ENCODE measurements around the gene ST3GAL2. TPM values are rescaled to one million over a fixed set of nuclear protein-coding genes. Genes with fewer than 3 reads are reported as not detected.

Gene ST3GAL2, protein sequence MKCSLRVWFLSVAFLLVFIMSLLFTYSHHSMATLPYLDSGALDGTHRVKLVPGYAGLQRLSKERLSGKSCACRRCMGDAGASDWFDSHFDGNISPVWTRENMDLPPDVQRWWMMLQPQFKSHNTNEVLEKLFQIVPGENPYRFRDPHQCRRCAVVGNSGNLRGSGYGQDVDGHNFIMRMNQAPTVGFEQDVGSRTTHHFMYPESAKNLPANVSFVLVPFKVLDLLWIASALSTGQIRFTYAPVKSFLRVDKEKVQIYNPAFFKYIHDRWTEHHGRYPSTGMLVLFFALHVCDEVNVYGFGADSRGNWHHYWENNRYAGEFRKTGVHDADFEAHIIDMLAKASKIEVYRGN
- total RNA-seq = 17.7 and 25.5 TPM in 2 replicates

DNA sequence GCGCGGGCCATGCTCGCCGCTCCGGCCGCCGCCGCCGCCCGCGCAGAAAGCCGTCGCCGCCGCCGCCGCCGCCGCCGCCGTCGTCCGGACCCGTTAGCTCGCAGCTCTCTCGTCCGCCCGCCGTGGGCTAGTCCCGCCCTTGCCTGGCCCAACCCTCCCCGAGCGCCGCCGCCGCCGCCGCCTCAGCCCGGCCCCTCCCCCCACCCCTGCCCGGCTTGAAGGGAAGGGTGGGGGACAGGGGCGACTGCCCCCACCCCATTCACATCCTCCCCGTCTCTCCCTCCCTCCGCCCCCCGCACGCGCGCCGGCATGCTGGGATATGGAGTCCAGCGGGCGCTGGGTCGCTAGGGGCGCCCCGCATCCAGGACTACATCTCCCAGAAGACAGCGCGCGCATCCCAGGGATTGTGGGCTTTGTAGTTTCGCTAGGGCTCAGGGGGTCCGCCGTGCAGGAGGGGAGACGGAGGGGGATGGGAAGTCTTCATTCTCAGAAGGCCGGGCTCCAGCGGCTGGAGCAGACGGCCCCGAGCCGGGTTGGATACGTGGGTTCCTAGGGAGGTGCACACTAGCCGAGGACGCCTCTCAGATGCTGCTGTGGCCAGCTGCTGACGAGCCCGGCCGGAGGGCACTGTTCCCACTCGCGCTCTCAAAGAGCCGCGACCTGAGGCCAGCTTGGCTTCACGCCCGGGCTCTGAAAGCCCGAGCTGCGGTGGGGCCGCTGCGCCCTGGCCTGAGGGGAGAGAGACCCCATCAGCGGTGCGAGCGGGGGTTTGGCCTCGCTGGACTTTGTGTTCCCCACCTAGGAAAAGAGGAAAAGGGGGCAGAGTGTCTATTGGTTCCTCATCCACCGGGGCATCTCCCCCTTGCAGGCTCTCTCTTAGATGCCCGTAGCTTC is at the start of gene ST3GAL2:
Gene ST3GAL2 (minus strand): TSS at position 132 of the 894 bp plus-strand sequence. CDS start 40,570 bp downstream, outside the sequence.

DNA sequence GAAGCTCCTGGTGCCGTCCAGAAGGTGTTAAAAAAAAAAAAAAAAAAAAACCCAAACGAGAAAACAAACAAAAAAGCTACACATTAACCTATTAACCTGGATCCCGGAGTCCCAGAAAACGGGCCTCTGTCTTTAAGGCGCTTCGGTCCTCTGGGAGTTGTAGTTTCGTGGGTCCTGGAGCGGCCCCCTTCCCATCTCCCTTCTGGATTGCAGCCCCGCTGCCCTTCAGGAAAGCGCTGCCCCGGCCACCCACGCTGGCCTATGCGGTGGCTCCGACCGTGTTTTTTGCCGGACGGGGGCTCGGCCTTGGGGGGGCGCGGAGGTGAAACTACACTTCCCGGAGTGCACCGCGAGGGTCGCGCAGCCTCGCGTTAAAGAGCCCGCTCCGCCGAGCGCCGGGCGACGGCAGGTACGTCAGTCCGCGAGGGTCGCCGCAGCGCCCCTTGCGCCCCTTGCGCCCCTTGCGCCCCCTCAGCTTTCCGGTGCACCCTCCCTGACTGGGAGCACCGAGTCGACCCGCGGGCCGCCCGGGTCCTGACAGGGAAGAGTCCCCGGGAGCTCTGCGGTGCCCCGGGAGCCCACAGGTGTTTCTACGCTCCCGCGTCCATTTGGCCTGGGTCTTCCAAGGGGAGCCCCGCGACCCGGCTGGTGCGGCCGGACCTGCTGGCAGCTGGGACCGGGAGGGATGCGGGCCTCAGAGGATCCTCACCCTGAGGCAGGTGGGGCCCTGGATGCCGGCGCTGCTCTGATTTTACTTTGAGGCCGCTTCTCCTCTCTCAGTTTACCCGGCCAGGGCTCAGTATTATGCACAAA is 15.5 kb upstream of the ST3GAL2 start, which contains the start of gene FCSK:
Gene FCSK (plus strand): TSS at position 374 of the 813 bp plus-strand sequence. CDS start 8,596 bp downstream, outside the sequence.

Other genes with a start within 250 kb of the ST3GAL2 start
- gene EXOSC6, start 187.2 kb downstream of the ST3GAL2 start, total RNA-seq = 24.0 and 36.1 TPM in 2 replicates
- 188 and 258 TPM in 2 replicates for gene AARS1, start 149.6 kb downstream of the ST3GAL2 start, total RNA-seq
- gene DDX19B, start 139.9 kb downstream of the ST3GAL2 start, total RNA-seq = 29.8 and 36.8 TPM in 2 replicates
- gene DDX19A, start 92.2 kb downstream of the ST3GAL2 start, total RNA-seq = 36.7 and 46.0 TPM in 2 replicates
- 13.1 and 15.4 TPM in 2 replicates for gene FCSK, start 15.5 kb upstream of the ST3GAL2 start, total RNA-seq
- 105 and 142 TPM in 2 replicates for gene COG4, start 84.5 kb upstream of the ST3GAL2 start, total RNA-seq
- gene SF3B3, start 84.7 kb upstream of the ST3GAL2 start, total RNA-seq = 121 and 128 TPM in 2 replicates
- 4.5 and 12.4 TPM in 2 replicates for gene IL34, start 207.5 kb upstream of the ST3GAL2 start, total RNA-seq
- 37.8 and 55.6 TPM in 2 replicates for gene MTSS2, start 247.0 kb upstream of the ST3GAL2 start, total RNA-seq